HG02623 (cell line): ENCODE data around the gene IFNA21.
A peak's percentile ranks its signal among the peaks of the same experiment; 100 is the strongest.
"Not testable (repeated sequence)": the region's sequence is repeated elsewhere in the genome, so short reads cannot be mapped to it uniquely, and the experiment has no call there.

Experiments
- ATAC-seq: cut with Tn5 transposase; IDR thresholded peaks from one replicate; pipeline ENCODE4 v1.9.1; 2021; ENCODE audit warnings: moderate library complexity; ENCODE audit not compliant: unreplicated experiment

IFNA21 gene

GRCh38 chr9:21166560-21166959 is at the start of gene IFNA21:
IFNA21 (minus strand) TSS chr9:21166660; CDS start chr9:21166612, 48 bp downstream.
- not testable (repeated sequence) for ATAC-seq

DNA sequence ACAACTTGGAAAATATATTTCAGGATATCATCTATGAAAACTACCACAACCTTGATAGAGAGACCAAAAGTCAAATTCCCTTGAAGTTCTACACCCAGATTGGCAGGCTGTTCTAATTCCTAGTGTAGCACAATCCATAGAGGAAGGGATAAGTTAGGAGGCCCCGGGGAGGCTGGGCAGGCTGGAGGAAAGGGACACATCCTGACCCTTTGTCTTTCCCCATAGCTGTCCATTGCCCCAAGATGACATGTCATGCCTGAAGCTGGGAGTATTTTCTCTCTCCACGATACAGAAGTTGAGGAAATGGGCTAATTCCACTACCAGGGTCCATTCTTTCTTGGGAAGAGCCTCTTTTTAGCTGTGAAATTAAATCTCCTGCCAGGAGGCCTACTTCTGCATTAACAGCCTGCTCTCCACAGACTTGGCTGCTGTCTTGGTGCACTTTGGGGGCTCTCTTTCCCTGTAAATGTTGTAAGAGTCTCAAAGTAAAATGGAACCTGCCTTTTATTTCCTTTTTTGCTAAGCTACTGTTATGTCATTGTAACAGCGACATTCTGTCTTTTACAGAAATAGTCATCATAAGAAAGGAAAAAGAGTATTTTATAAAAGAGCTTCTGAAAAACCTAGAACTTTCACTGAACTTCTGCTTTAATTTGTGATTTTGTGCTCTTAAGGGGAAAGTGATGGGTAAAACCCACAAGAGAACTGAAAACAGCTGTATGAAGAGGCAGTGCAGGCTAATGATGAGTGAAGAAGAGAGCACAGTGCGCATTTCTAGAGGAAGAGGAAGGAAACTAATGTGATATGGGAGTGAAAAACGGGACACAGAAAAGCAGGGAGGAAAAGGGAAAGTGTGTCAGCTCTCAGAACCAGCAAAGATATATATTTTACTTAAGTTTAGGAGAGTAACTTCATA is 47.2 kb upstream of the IFNA21 start:
- peak; percentile 75 for ATAC-seq

- ATAC-seq, result not testable (repeated sequence)
These were observed 45.7 kb upstream of the IFNA21 start for GRCh38 chr9:21212160-21212559.

- not testable (repeated sequence) for ATAC-seq
These were observed 44.3 kb upstream of the IFNA21 start for GRCh38 chr9:21210782-21211181.

GRCh38 chr9:21210311-21210710 is 43.9 kb upstream of the IFNA21 start:
- no peak for ATAC-seq

DNA sequence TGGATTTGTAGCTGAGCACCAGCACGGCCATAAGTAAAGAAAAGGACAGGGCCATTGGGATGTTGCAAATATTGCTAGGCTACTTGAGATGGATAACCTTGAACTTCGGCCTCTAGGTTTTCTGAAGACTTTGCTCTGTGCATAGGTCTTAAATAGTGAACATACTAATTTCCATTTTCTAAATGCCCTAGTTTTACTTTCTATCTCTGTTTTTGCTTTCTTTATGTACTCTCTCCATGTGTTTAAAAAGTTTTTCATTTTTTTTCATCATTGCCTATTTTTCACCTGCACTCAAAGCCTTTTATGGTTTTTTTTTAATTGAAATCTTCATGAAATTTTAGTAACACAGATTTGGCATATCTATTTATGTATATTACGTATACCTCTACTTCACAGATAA is 40.6 kb upstream of the IFNA21 start, which contains the start of gene IFNA10:
TSS of gene IFNA10 (minus strand) at position 101 of the 400 bp plus-strand sequence. CDS start at position 55, 46 bp downstream.
- ATAC-seq, result not testable (repeated sequence)

DNA sequence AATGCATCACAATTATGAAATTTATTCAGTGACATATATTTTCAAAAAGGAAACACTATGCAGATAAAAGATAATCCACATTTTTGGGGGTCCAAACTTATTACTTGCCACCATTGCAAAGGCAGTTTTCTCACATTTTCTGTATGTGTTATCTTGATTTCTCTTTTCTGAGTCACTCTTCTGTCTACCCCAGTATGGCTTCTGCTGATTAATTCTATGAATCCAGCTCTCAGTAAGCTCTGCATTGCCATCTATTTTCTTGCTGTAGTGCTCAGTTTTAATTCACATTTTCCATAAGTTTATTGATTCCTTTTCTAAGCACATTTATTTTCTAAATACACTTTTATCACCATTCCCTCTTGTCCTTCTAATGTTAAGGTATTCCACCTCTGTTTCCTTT is 38.7 kb upstream of the IFNA21 start:
- no peak for ATAC-seq

- not testable (repeated sequence) for ATAC-seq
These were observed 35.6 kb upstream of the IFNA21 start, which contains the start of gene IFNA7 for GRCh38 chr9:21202105-21202504. IFNA7 (minus strand) TSS chr9:21202205; CDS start chr9:21202165, 40 bp downstream.

DNA sequence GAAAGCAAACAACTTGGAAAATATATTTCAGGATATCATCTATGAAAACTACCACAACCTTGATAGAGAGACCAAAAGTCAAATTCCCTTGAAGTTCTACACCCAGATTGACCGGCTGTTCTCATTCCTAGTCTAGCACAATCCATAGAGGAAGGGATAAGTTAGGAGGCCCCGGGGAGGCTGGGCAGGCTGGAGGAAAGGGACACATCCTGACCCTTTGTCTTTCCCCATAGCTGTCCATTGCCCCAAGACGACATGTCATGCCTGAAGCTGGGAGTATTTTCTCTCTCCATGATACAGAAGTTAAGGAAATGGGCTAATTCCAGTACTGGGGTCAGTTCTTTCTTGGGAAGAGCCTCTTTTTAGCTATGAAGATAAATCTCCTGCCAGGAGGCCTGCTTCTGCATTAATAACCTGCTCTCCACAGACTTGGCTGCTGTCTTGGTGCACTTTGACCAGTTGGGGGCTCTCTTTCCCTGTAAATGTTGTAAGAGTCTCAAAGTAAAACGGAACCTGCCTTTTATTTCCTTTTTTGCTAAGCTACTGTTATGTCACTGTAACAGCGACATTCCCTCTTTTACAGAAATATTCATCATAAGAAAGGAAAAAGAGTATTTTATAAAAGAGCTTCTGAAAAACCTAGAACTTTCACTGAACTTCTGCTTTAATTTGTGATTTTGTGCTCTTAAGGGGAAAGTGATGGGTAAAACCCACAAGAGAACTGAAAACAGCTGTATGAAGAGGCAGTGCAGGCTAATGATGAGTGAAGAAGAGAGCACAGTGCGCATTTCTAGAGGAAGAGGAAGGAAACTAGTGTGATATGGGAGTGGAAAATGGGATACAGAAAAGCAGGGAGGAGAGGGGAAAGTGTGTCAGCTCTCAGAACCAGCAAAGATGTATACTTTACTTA is 28.7 kb upstream of the IFNA21 start:
- ATAC-seq, result peak; percentile 94

DNA sequence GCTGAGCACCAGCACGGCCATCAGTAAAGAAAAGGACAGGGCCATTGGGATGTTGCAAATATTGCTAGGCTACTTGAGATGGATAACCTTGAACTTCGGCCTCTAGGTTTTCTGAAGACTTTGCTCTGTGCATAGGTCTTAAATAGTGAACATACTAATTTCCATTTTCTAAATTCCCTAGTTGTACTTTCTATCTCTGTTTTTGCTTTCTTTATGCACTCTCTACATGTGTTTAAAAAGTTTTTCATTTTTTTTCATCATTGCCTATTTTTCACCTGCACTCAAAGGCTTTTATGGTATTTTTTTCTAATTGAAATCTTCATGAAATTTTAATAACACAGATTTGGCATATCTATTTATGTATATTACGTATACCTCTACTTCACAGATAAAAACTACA is 21.0 kb upstream of the IFNA21 start, which contains the start of gene IFNA4:
TSS of gene IFNA4 (minus strand) at position 101 of the 400 bp plus-strand sequence. CDS start at position 45, 56 bp downstream.
- ATAC-seq, result not testable (repeated sequence)

DNA sequence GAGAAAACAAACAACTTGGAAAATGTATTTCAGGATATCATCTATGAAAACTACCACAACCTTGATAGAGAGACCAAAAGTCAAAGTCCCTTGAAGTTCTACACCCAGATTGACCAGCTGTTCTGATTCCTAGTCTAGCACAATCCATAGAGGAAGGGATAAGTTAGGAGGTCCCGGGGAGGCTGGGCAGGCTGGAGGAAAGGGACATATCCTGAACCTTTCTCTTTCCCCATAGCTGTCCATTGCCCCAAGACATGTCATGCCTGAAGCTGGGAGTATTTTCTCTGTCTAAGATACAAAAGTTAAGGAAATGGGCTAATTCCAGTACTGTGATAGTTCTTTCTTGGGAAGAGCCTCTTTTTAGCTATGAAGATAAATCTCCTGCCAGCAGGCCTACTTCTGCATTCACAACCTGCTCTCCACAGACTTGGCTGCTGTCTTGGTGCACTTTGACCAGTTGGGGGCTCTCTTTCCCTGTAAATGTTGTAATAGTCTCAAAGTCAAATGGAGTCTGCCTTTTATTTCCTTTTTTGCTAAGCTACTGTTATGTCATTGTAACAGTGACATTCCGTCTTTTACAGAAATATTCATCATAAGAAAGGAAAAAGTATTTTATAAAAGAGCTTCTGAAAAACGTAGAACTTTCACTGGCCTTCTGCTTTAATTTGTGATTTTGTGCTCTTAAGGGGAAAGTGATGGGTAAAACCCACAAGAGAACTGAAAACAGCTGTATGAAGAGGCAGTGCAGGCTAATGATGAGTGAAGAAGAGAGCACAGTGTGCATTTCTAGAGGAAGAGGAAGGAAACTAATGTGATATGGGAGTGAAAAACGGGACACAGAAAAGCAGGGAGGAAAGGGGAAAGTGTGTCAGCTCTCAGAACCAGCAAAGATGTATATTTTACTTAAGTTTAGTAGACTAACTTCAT is 16.6 kb upstream of the IFNA21 start:
- ATAC-seq, result peak; percentile 94

- ATAC-seq, result no peak
These were observed 8.2 kb upstream of the IFNA21 start for GRCh38 chr9:21174671-21175070.

GRCh38 chr9:21172156-21172555 is 5.7 kb upstream of the IFNA21 start:
- ATAC-seq, result no peak

DNA sequence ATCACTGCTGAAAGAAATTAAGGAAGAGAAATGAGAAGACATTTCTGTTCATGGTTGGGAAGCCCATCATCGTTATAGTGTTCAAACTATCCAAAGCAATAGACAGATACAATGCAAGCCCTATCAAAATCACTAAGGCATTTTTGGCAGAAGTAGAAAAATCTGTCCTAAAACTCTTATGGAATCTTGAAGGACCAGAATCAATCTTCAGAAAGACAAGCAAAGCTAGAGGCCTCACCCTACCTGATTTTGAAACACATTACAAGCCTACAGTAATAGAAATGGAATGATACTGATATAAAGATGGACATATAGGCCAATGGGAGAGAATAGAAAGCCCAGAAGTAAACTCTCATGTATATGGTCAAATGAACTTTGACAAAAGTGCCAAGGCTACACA is 4.9 kb upstream of the IFNA21 start:
- no peak for ATAC-seq

- no peak for ATAC-seq
These were observed 944 bp downstream of the IFNA21 start for GRCh38 chr9:21165516-21165915.

GRCh38 chr9:21160178-21160577 is 6.3 kb downstream of the IFNA21 start:
- ATAC-seq, result peak; percentile 82

DNA sequence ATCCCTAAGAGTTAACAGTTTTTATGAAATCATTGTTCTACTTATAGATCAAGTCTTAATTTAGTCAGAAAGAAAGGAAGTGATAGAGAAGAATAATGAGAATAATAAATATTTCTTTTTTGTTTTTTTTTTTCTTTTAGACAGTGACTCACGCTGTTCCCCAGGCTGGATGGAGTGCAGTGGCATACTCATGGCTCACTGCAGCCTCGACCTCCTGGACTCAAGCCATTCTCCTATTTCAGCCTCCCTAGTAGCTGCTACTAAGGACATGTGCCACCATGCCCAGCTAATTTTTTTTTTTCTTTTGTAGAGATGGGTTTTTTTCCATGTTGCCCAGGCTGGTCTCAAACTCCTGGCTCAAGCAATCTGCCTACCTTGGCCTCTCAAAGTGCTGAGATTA is 11.0 kb downstream of the IFNA21 start:
- ATAC-seq, result no peak

GRCh38 chr9:21154018-21154608 is 12.3 kb downstream of the IFNA21 start:
- ATAC-seq, result peak; percentile 83

- peak; percentile 21 for ATAC-seq
These were observed 13.0 kb downstream of the IFNA21 start for GRCh38 chr9:21153336-21154017.
